Fibroblast of skin of right quadriceps (primary cell): ENCODE results near the gene EBLN1.

Experiments
- DNase-seq: peaks from one replicate; pipeline ENCODE4 v3.0.0-alpha.2; 2013

The EBLN1 gene

GRCh38 chr10:22217842-22218241 lies at the start of gene EBLN1:
Gene EBLN1 (minus strand): TSS chr10:22218015. CDS start chr10:22209983, 8,032 bp downstream.
- no peak for DNase-seq

GRCh38 chr10:22265839-22266537 lies 48.2 kb upstream of the EBLN1 start:
- DNase-seq = no peak

DNA sequence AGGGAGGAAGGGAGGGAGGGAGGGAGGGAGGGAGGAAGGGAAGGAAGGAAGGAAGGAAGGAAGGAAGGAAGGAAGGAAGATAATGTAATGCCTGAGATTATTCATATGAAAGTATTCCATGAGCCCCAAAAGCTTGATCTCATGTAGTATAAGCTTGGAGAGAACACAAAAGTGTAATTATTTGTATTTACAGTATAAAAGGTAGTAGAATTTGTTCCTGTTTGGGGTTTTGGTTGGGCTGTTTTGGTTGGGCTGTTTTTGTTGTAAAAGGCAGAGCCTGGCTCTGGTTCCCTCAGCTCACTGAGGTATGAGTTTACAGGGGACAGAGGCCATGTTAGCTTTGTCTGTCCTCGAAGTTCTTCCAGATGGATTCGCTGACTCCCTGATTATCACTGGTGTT lies 45.3 kb upstream of the EBLN1 start:
- no peak for DNase-seq

- DNase-seq = no peak
Measured at GRCh38 chr10:22259280-22259679, 41.5 kb upstream of the EBLN1 start.

- no peak for DNase-seq
Measured at GRCh38 chr10:22258471-22258870, 40.7 kb upstream of the EBLN1 start.

- no peak for DNase-seq
Measured at GRCh38 chr10:22253580-22253882, 35.7 kb upstream of the EBLN1 start.

GRCh38 chr10:22252801-22253579 lies 35.2 kb upstream of the EBLN1 start:
- DNase-seq = peak; percentile 19

GRCh38 chr10:22252224-22252800 lies 34.5 kb upstream of the EBLN1 start:
- peak; percentile 39 for DNase-seq

GRCh38 chr10:22251751-22252223 lies 34.0 kb upstream of the EBLN1 start:
- peak; percentile 56 for DNase-seq

DNA sequence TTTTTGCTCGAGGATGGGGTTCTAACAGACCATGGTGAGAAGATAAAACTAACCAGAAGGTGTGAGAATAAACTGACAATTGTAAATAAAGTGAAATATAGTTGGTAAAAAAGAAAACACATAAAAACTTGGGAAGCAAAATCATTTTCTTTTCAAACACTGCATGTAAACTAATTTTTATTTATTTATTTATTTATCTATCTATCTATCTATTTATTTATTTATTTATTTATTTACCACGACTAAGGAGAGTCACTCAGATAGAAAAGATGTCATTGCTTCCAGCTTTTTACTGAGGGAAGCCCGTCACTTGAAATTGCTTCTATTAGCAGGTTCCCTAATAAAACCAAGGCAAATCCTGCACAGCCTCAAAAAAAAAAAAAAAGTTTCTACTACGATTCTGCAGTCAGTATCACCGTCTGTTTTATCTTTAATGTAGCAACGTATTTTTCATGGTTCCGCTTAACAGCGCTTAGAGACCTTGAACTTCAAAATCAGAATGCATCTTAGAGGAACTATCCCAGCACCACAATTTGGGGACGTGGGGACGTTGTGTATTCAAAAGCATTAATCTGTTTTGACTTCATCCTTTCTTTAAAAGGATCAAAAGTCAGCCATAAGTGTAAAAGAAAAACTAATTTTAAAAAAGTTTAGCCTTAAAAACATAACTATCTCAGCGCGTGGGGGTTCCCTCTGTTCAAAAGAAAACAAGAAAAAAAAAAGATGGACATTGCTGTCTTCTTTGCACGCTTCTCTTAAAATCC lies 33.3 kb upstream of the EBLN1 start:
- peak; percentile 5 for DNase-seq

DNA sequence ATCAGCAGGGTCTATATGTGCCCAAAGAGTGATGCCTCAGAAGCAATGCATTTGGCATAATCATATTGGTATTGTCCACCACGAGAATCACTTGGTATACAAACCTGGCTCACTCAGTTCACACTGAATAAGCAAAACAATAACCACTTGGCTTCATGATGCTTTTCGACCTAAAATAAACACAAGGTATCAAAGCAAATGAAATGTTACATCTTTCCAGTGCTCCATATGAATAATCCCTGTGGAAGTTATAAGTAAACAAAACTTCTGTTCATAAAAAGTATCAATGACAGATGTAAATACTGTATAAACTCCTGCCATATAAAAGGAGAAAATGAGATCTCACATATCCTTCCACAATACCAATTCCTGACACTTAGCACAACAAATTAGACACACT lies 29.8 kb upstream of the EBLN1 start:
- no peak for DNase-seq

DNA sequence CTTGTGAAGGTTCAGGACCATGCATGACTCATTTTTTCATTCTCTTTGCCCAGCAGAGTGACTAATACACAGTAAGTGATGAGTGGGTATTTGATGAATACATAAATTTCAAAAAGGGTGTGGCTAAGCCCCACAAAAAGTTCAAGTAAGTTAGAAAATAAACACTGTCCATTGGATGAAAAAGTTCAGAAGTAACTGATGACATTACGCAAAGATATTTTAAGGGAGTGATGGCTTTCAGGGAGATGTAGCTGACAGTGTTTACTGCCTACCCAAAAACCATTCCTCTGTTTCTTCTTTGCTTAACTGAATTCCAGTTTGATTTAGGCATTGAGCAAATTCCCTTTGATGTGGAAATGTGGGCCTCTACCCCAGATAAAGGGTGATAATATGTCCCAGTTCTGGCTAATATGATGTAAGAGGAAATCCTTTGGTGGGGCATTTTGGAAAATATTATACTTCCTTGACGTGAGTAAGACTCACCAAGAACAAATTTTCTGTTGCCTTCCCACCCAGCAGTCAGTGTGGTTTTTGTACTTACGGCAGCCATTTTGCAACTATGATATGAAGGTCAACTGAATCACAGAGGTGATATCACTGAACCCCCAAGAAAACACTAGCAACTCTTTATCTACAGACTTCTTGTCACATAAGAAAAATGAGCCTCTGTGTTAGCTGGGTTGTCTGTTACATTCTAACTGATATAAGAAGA lies 29.0 kb upstream of the EBLN1 start:
- DNase-seq = peak; percentile 73

- peak; percentile 61 for DNase-seq
Measured at GRCh38 chr10:22245567-22245966, 27.8 kb upstream of the EBLN1 start.

DNA sequence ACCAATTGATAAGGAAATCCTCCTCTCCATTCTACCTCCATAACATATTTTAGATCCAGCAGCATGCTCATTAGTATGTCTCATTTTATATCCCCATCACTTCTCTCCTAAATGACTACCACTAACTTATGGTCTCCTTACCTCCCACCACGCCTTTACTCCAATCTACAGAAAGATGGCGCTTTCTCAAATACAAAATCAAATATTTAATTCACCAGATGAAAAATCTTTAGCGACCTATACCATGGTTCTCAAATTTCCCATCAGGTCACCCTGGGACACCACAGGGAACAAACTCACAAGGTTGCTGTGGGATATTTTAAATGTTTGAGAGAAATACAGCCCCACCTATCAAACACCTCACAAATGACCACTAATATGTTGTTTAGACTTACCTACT lies 27.0 kb upstream of the EBLN1 start:
- no peak for DNase-seq

- no peak for DNase-seq
Measured at GRCh38 chr10:22244001-22244400, 26.2 kb upstream of the EBLN1 start.

- DNase-seq = no peak
Measured at GRCh38 chr10:22243321-22243720, 25.5 kb upstream of the EBLN1 start.

DNA sequence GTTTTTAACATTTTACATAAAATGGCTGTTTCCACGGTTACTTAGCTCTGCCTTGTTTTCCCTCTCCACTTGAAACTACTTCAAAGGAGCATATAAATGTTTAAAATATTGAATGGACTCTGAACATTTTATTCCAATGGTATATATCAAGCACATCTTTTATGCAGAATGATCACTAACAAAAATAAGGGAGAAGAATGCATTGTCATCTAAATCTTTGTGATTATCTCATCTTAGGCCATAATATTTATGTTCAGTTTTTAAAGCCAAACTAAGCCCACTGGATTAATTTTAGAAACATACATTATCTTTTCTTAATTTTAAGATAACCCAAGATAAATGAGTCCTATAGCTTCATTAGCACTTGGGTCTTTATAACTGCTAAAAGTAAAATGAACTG lies 13.4 kb upstream of the EBLN1 start:
- DNase-seq = no peak

GRCh38 chr10:22230158-22230833 lies 12.5 kb upstream of the EBLN1 start:
- DNase-seq = peak; percentile 53

- DNase-seq = no peak
Measured at GRCh38 chr10:22229802-22230157, 12.0 kb upstream of the EBLN1 start.

- peak; percentile 95 for DNase-seq
Measured at GRCh38 chr10:22228943-22229801, 11.4 kb upstream of the EBLN1 start.
